GM12891 (cell line): ENCODE results near the gene ITPR1.
A peak's percentile ranks its signal among the peaks of the same experiment; 100 is the strongest.

Experiments
- POLR2A ChIP-seq: IDR thresholded peaks from 2 replicates; pipeline ENCODE4 v1.6.1; 2011; ENCODE audit warnings: low read depth, low read length, control low read depth
- SPI1 ChIP-seq: IDR thresholded peaks from 2 replicates; pipeline ENCODE4 v1.6.1; 2011; ENCODE audit warnings: low read depth, low read length, control low read depth

DNA sequence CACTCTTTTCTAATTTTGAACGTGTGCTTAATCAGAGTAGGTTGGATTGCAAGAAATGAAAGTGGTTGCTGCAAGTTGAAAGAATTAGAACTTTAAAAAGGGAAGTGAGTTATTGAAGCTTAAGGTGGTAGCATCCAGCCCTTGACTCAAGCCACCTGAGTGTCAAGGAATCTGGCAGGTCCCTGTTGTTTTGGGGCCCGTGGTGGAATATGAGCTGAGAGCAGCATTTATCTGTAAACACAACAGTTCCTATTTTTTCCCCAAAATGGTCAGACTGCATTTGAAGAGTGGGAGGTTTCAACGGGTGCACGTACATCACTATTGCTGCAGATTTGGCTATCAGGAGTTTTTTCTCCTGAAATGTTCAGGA, 1.7 kb downstream of the ITPR1 start:
- no peak for TF ChIP-seq POLR2A
- peak; percentile 97 for TF ChIP-seq SPI1
